ENCODE measurements around the gene MYO6.
"Not testable (repeated sequence)": the region's sequence is repeated elsewhere in the genome, so short reads cannot be mapped to it uniquely, and the experiment has no call there.

The MYO6 gene

GRCh38 chr6:75748743-75749538 is at the start of gene MYO6:
TSS of gene MYO6 (plus strand) at chr6:75749239. CDS start at chr6:75817548, 68,309 bp downstream.
- DNase-seq, result no peak

- not testable (repeated sequence) for DNase-seq
Measured at GRCh38 chr6:75708334-75708733, 40.7 kb upstream of the MYO6 start.

GRCh38 chr6:75711173-75711572 is 37.9 kb upstream of the MYO6 start:
- DNase-seq, result no peak

- no peak for DNase-seq
Measured at GRCh38 chr6:75719133-75719532, 29.9 kb upstream of the MYO6 start.

- DNase-seq, result no peak
Measured at GRCh38 chr6:75723382-75723781, 25.7 kb upstream of the MYO6 start.

GRCh38 chr6:75727206-75727605 is 21.8 kb upstream of the MYO6 start:
- DNase-seq, result no peak

- not testable (repeated sequence) for DNase-seq
Measured at GRCh38 chr6:75731029-75731428, 18.0 kb upstream of the MYO6 start.

GRCh38 chr6:75735491-75736186 is 13.4 kb upstream of the MYO6 start:
- no peak for DNase-seq

GRCh38 chr6:75743971-75744370 is 5.1 kb upstream of the MYO6 start:
- no peak for DNase-seq

- DNase-seq, result no peak
Measured at GRCh38 chr6:75745404-75745803, 3.6 kb upstream of the MYO6 start.

GRCh38 chr6:75746221-75746620 is 2.8 kb upstream of the MYO6 start:
- DNase-seq, result no peak

GRCh38 chr6:75747152-75747992 is 1.7 kb upstream of the MYO6 start:
- DNase-seq, result no peak

- no peak for DNase-seq
Measured at GRCh38 chr6:75748003-75748742, 866 bp upstream of the MYO6 start.

GRCh38 chr6:75751443-75751842 is 2.4 kb downstream of the MYO6 start:
- no peak for DNase-seq

GRCh38 chr6:75752365-75752764 is 3.3 kb downstream of the MYO6 start:
- DNase-seq, result no peak

- no peak for DNase-seq
Measured at GRCh38 chr6:75755704-75756103, 6.7 kb downstream of the MYO6 start.

- DNase-seq, result no peak
Measured at GRCh38 chr6:75757295-75757694, 8.3 kb downstream of the MYO6 start.

GRCh38 chr6:75758061-75758460 is 9.0 kb downstream of the MYO6 start:
- DNase-seq, result no peak

- peak; percentile 13 for DNase-seq
Measured at GRCh38 chr6:75759207-75759606, 10.2 kb downstream of the MYO6 start.

- no peak for DNase-seq
Measured at GRCh38 chr6:75760320-75760719, 11.3 kb downstream of the MYO6 start.

GRCh38 chr6:75761489-75761888 is 12.4 kb downstream of the MYO6 start:
- DNase-seq, result no peak

GRCh38 chr6:75762063-75762462 is 13.0 kb downstream of the MYO6 start:
- no peak for DNase-seq

- no peak for DNase-seq
Measured at GRCh38 chr6:75766387-75766786, 17.3 kb downstream of the MYO6 start.
